ENCODE measurements around the gene AHNAK.
A peak's percentile ranks its signal among the peaks of the same experiment; 100 is the strongest.

Gene AHNAK

DNA sequence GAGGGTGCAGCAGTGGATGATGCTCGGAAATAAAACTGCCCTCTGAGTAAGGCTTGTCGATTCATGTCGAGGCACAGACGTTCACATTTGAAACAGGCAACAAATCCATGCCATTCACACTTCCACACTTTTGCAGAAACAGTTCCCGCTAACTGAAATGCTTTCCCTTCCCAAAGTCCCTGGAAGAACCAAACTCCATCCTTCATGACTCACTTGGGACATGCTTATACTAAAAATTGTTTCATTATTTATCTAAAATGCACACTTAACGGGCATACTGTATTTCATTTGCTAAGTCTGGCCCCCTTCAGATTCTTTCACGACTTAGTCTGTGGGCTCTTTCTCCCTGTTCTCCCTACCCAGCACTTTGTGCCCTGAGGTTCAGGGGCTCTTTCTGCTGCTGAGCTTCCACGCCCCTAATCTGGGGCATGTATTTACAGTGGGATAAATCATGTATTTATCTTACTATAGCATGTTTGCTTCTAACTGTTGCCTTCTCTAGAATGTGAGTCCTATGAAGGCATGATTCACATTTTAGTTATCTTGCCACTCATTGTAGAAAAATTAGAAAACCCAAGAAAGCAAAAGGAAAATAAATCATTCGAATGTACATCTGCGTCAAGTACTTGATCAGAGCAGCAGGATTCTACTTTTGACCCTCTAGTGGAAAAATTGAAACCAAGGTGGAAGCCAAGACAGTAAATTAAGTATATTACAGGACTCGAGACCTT lies 115.3 kb downstream of the AHNAK start:
- H3K9ac ChIP-seq (ENCODE audit: low read depth, low read length), result no peak overlapping the region
- no peaks in the 10 kb centered on the region for H3K27me3 ChIP-seq (ENCODE audit: control insufficient read depth, insufficient read depth, low read length)
- H3K9me3 ChIP-seq (replicated peaks; ENCODE audit: low read length), result no peaks in the 10 kb centered on the region
- no peak overlapping the region for H3K4me3 ChIP-seq (ENCODE audit: low read length)
- peak overlapping the region; percentile 32 for H3K4me2 ChIP-seq (ENCODE audit: low read length)
- H3K36me3 ChIP-seq (ENCODE audit: insufficient read depth, low read length), result no peaks in the 10 kb centered on the region
- H3K4me1 ChIP-seq (ENCODE audit: control insufficient read depth, insufficient read depth, low read length), result peaks cover 40% of the 10 kb centered on the region

DNA sequence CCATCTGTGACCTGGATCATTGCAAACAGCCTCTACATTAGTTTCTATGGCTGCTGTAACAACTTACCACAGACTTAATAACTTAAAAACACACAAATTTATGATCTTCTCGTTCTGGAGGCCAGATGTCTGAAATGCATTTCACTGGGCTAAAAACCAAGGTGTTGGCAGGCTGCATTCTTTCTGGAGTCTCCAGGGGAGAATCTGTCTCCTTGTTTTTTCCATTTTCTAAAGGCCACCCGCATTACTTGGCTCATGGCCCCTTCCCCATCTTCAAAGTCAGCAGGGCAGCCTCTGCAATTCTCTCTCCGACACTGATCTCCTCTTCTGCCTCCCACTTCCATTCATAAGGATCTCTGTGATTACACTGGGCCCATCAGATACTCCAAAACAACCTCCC lies 116.2 kb downstream of the AHNAK start:
- Histone ChIP-seq H3K4me3 (ENCODE audit: low read length) (no peak overlapping the region), H3K4me2 (ENCODE audit: low read length) (no peak overlapping the region), H3K36me3 (ENCODE audit: insufficient read depth, low read length) (no peaks in the 10 kb centered on the region), H3K4me1 (ENCODE audit: control insufficient read depth, insufficient read depth, low read length) (peaks cover 42% of the 10 kb centered on the region), H3K9ac (ENCODE audit: low read depth, low read length) (no peak overlapping the region), H3K27me3 (ENCODE audit: control insufficient read depth, insufficient read depth, low read length) (no peaks in the 10 kb centered on the region), H3K9me3 (replicated peaks; ENCODE audit: low read length) (no peaks in the 10 kb centered on the region)

DNA sequence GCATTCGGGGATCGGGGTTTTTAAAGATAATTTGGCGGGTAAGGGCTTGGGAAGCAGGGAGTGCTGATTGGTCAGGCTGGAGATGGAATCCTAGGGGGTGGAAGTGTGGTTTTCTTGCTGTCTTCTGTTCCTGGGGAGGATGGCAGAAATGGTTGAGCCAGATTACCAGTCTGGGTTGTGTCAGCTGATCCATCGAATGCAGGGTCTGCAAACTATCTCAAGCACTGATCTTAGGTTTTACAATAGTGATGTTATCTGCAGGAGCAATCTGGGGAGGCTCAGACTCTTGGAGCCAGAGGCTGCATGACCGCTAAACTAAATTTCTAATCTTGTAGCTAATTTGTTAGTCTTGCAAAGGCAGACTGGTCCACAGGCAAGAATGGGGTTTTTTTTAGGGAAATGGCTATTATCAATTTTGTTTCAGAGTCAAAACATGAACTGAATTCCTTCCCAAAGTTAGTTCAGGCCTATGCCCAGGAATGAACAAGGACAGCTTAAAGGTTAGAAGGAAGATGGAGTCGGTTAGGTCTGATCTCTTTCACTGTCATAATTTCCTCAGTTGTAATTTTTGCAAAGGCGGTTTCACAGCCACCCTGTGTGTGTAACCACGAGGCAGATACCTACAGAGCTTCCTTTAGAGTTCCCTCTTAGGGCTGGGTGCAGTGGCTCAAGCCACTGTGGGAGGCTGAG lies 117.6 kb downstream of the AHNAK start:
- Histone ChIP-seq H3K36me3 (ENCODE audit: insufficient read depth, low read length) (no peaks in the 10 kb centered on the region), H3K4me1 (ENCODE audit: control insufficient read depth, insufficient read depth, low read length) (peaks cover 42% of the 10 kb centered on the region), H3K9me3 (replicated peaks; ENCODE audit: low read length) (no peaks in the 10 kb centered on the region), H3K4me3 (ENCODE audit: low read length) (no peak overlapping the region), H3K4me2 (ENCODE audit: low read length) (no peak overlapping the region), H3K27me3 (ENCODE audit: control insufficient read depth, insufficient read depth, low read length) (no peaks in the 10 kb centered on the region), H3K9ac (ENCODE audit: low read depth, low read length) (no peak overlapping the region)

DNA sequence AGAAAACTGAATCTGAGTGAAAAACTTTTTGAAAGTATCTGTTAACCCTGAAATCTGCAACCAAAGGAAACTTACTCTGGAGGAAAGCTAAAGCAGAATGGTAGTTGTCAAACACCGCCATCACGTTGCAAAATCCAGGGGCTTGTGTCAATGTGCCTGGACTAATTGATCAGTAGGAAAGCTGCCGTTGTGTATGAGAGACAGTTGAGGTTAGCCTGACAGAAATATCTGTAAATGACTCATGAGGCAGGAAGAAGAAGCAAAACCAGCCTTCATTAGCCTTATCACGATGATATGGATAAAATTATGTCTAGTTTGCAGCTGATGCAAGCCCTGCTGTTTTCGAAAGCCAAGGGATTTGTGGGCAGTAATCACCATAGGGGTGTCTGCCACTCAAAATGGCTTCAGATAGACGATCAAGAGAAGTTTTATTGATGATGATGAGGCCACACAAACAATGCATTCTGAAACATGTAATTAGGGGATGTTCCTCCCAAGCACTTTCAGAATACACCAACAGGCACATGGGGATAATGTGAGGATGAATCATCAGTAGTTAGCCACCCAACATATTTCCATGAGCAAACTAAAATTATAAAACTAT lies 118.9 kb downstream of the AHNAK start:
- Histone ChIP-seq H3K4me2 (ENCODE audit: low read length) (no peak overlapping the region), H3K9me3 (replicated peaks; ENCODE audit: low read length) (no peaks in the 10 kb centered on the region), H3K4me1 (ENCODE audit: control insufficient read depth, insufficient read depth, low read length) (peaks cover 38% of the 10 kb centered on the region), H3K9ac (ENCODE audit: low read depth, low read length) (no peak overlapping the region), H3K4me3 (ENCODE audit: low read length) (no peak overlapping the region), H3K36me3 (ENCODE audit: insufficient read depth, low read length) (no peaks in the 10 kb centered on the region), H3K27me3 (ENCODE audit: control insufficient read depth, insufficient read depth, low read length) (peaks cover 6% of the 10 kb centered on the region)

DNA sequence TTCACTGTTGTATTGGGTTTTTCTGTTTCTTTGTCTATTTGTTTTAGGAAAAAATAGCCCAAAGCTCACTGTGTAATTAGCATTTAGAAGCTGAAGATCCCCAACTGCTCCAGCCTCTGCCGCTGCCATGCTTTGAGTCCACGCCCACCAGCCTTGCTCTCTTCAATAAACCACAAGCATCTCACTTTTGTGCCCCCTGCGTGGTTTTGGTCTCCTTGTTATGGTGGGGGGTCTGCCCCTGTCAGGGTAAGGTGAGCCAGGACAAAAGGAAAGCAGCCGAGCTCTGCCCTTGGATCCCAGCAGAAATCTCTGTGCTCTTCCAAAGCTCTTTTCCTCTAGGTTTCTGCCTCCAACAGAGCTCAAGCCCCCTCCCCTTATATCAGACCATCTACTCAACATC lies 123.6 kb downstream of the AHNAK start:
- H3K4me2 ChIP-seq (ENCODE audit: low read length), result no peak overlapping the region
- no peak overlapping the region for H3K4me3 ChIP-seq (ENCODE audit: low read length)
- no peaks in the 10 kb centered on the region for H3K9me3 ChIP-seq (replicated peaks; ENCODE audit: low read length)
- H3K27me3 ChIP-seq (ENCODE audit: control insufficient read depth, insufficient read depth, low read length), result peaks cover 19% of the 10 kb centered on the region
- no peaks in the 10 kb centered on the region for H3K36me3 ChIP-seq (ENCODE audit: insufficient read depth, low read length)
- H3K4me1 ChIP-seq (ENCODE audit: control insufficient read depth, insufficient read depth, low read length), result peaks cover 19% of the 10 kb centered on the region
- no peak overlapping the region for H3K9ac ChIP-seq (ENCODE audit: low read depth, low read length)

DNA sequence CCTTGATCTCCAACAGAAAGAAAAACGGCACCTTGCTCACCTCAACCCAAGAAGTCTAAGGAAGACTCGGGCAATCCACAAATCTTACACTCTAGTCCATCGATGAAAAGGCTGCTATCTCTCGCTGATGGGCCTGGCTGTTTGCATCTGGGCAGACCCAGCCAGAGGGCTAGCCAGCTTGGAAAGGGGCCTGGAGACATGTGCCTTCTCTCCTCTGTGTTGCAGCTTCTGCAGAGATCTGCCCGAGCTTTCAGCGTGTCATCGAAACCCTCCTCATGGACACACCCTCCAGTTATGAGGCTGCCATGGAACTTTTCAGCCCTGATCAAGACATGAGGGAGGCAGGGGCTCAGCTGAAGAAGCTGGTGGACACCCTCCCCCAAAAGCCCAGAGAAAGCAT lies 124.6 kb downstream of the AHNAK start:
- Histone ChIP-seq H3K4me2 (ENCODE audit: low read length) (no peak overlapping the region), H3K36me3 (ENCODE audit: insufficient read depth, low read length) (no peaks in the 10 kb centered on the region), H3K4me1 (ENCODE audit: control insufficient read depth, insufficient read depth, low read length) (peaks cover 11% of the 10 kb centered on the region), H3K9me3 (replicated peaks; ENCODE audit: low read length) (no peaks in the 10 kb centered on the region), H3K4me3 (ENCODE audit: low read length) (no peak overlapping the region), H3K27me3 (ENCODE audit: control insufficient read depth, insufficient read depth, low read length) (peaks cover 19% of the 10 kb centered on the region), H3K9ac (ENCODE audit: low read depth, low read length) (no peak overlapping the region)

DNA sequence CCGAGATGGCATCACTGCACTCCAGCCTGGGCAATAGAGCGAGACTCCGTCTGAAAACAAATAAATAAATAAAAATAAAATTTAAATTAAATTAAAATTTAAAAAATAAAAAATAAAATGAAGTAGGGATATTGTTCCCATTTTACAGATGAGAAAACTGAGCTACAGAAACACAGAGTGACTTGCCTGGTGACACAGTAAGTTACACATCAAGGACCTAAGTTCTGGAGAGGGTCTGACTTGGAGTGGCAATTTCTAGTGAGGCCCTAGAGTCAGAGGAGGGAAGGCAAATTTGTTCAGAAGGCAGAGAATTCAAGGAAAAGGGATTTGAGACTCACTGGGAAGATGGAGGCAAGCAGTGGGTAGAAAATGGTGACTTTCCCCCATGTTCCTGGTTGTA lies 125.7 kb downstream of the AHNAK start:
- Histone ChIP-seq H3K9ac (ENCODE audit: low read depth, low read length) (no peak overlapping the region), H3K9me3 (replicated peaks; ENCODE audit: low read length) (no peaks in the 10 kb centered on the region), H3K36me3 (ENCODE audit: insufficient read depth, low read length) (no peaks in the 10 kb centered on the region), H3K4me2 (ENCODE audit: low read length) (no peak overlapping the region), H3K4me1 (ENCODE audit: control insufficient read depth, insufficient read depth, low read length) (peaks cover 2% of the 10 kb centered on the region), H3K4me3 (ENCODE audit: low read length) (no peak overlapping the region), H3K27me3 (ENCODE audit: control insufficient read depth, insufficient read depth, low read length) (peaks cover 19% of the 10 kb centered on the region)

DNA sequence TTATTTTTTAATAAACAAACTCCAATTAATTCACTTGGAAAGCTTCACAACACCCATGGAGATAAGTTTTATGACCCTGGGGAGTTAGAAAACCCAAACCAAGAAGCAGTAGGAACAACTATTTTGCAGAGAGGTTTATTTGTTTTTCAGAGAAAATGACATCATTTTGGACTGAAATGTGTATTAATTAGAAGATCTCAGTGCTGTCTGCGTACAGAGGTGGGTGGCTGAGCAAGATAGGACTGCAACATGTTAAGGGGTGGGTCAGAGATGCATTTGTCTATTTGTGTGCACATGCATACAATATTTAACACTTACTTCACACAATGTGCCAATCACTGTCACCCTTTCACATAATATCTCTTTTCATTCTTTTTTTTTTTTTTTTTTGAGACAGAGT lies 126.7 kb downstream of the AHNAK start:
- peaks cover 19% of the 10 kb centered on the region for H3K27me3 ChIP-seq (ENCODE audit: control insufficient read depth, insufficient read depth, low read length)
- H3K9ac ChIP-seq (ENCODE audit: low read depth, low read length), result no peak overlapping the region
- H3K4me2 ChIP-seq (ENCODE audit: low read length), result no peak overlapping the region
- no peaks in the 10 kb centered on the region for H3K9me3 ChIP-seq (replicated peaks; ENCODE audit: low read length)
- H3K36me3 ChIP-seq (ENCODE audit: insufficient read depth, low read length), result no peaks in the 10 kb centered on the region
- no peak overlapping the region for H3K4me3 ChIP-seq (ENCODE audit: low read length)
- peaks cover 2% of the 10 kb centered on the region for H3K4me1 ChIP-seq (ENCODE audit: control insufficient read depth, insufficient read depth, low read length)

DNA sequence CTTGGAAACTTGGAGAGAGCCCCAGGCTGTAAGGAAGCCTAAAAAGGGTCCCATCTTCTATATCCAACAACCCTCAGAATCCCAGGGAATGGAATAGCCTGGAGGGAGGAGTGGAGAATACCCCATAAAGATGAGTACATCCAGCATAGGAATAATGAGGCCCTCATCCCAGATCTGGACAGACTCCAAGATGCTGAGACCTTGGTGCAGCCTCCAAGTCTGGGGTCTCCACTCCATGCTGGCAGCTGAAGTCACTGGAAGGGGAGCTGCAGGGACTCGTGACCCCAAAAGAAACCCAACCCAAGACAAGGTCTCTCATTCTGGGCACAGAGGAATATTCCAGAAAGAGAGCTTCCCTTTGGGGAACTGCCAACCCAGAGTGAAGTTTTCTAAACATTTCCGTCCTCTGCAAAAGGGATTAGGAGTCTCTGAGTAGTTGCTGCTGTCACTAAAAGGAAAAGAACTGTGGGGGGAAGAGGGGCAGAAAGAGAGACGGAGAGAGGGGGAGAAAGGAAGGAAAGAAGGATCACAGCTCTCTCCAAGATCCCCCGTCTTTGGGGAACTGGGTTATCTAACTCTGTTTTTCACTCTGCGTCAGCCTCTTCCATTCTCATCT lies 127.2 kb downstream of the AHNAK start:
- peaks cover under 1% of the 10 kb centered on the region for H3K4me1 ChIP-seq (ENCODE audit: control insufficient read depth, insufficient read depth, low read length)
- H3K36me3 ChIP-seq (ENCODE audit: insufficient read depth, low read length), result no peaks in the 10 kb centered on the region
- H3K27me3 ChIP-seq (ENCODE audit: control insufficient read depth, insufficient read depth, low read length), result peaks cover 19% of the 10 kb centered on the region

DNA sequence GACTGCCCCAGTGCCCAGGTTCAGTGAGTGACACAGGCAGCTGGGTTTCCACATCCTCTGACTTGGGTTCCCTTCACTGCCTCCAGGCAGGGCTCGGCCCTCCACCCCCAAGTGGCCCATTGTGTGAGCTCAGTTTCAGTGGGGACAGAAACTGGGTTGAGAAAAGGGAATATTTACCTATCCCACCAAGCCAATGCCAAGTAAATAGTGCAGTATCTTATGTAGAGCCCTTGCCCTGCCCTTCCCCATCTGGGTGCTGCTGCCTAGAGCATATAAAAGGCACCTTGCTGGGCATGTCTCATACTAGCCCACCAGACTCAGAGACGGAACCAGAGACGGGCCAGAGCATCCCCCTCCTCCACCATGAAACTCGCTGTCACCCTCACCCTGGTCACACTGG lies 127.9 kb downstream of the AHNAK start, which contains the start of gene SCGB1A1:
Gene SCGB1A1, plus strand, starts transcription at position 301 of the 400 bp plus-strand sequence. Its CDS starts 63 bp downstream, at position 364.
- Histone ChIP-seq H3K27me3 (ENCODE audit: control insufficient read depth, insufficient read depth, low read length) (peaks cover 19% of the 10 kb centered on the region), H3K36me3 (ENCODE audit: insufficient read depth, low read length) (no peaks in the 10 kb centered on the region), H3K9ac (ENCODE audit: low read depth, low read length) (no peak within 1 kb of the TSS), H3K4me1 (ENCODE audit: control insufficient read depth, insufficient read depth, low read length) (no peaks in the 10 kb centered on the region), H3K9me3 (replicated peaks; ENCODE audit: low read length) (no peaks in the 10 kb centered on the region), H3K4me3 (ENCODE audit: low read length) (no peak within 1 kb of the TSS), H3K4me2 (ENCODE audit: low read length) (no peak within 1 kb of the TSS)

More for the DNA sequence above, 127.2 kb downstream of the AHNAK start:
- no peak overlapping the region for H3K4me3 ChIP-seq (ENCODE audit: low read length)
- no peak overlapping the region for H3K9ac ChIP-seq (ENCODE audit: low read depth, low read length)
- H3K9me3 ChIP-seq (replicated peaks; ENCODE audit: low read length), result no peaks in the 10 kb centered on the region
- no peak overlapping the region for H3K4me2 ChIP-seq (ENCODE audit: low read length)

DNA sequence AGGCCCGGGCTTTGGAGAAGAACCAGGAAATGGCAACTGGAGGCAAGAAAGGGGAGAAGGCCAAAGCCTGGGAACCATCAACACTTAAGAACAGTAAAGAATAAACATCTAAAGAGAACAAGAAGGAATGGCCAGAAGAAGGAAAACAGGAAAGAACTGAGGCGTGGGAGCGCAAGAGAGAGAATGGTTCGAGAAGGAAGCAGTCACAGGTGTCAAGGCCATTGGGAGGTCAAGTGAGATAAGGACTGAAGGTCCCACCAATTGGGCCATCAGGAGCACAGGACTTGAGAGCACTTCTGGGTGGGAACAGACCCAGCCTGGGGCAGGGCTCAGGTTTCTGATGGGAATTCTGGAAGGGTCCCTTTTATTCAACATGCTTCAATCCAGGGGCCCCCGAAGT lies 128.5 kb downstream of the AHNAK start:
- no peaks in the 10 kb centered on the region for H3K36me3 ChIP-seq (ENCODE audit: insufficient read depth, low read length)
- H3K9ac ChIP-seq (ENCODE audit: low read depth, low read length), result no peak overlapping the region
- no peak overlapping the region for H3K4me3 ChIP-seq (ENCODE audit: low read length)
- no peaks in the 10 kb centered on the region for H3K4me1 ChIP-seq (ENCODE audit: control insufficient read depth, insufficient read depth, low read length)
- H3K4me2 ChIP-seq (ENCODE audit: low read length), result no peak overlapping the region
- no peaks in the 10 kb centered on the region for H3K9me3 ChIP-seq (replicated peaks; ENCODE audit: low read length)
- peaks cover 15% of the 10 kb centered on the region for H3K27me3 ChIP-seq (ENCODE audit: control insufficient read depth, insufficient read depth, low read length)

Measured in skeletal muscle satellite cell (primary cell).